Common myeloid progenitor, CD34-positive (primary cell): ENCODE data around the gene TMEM140.

Experiments used
- CTCF ChIA-PET: fragments of 350-600 bp; sonication (Branson Sonifier 250); formaldehyde crosslinking; loops from one replicate; lab custom pipeline; 2021; ENCODE audit warnings: antibody characterized with exemption; lab: Charles Lee
- POLR2A ChIA-PET: fragments of 350-600 bp; sonication (Branson Sonifier 250); formaldehyde crosslinking; loops from one replicate; lab custom pipeline; 2021; ENCODE audit warnings: antibody characterized with exemption; lab: Charles Lee
- DNase-seq, 3 donors: peaks; one replicate each; pipeline versions ENCODE4 v3.0.0 to v3.0.0-alpha.2; 2013
- H3K27ac ChIP-seq, 2 experiments: 1 replicate in 1 of 2; 2 replicates in 1 of 2; pipeline ENCODE4 v1.7.0; 2013; ENCODE audit warnings: inconsistent platforms in 2 of 2, low read length in 2 of 2, mild to moderate bottlenecking in 2 of 2, low read depth in 1 of 2, moderate library complexity in 1 of 2; ENCODE audit not compliant: severe bottlenecking in 2 of 2, insufficient read depth in 1 of 2, poor library complexity in 1 of 2
- H3K27me3 ChIP-seq, 5 experiments: replicated peaks in 2 of 5; 1 replicate in 3 of 5; 2 replicates in 2 of 5; pipeline versions ENCODE4 v1.6.1 to v1.7.0; 2013; ENCODE audit warnings: low read length in 4 of 5, mild to moderate bottlenecking in 2 of 5, moderate library complexity in 2 of 5, inconsistent platforms in 1 of 5; ENCODE audit not compliant: insufficient read depth in 5 of 5, control insufficient read depth in 4 of 5
- H3K36me3 ChIP-seq, 4 experiments: 1 replicate in 2 of 4; 2 replicates in 2 of 4; pipeline versions ENCODE4 v1.6.1 to v1.7.0; 2013; ENCODE audit warnings: low read length in 3 of 4, control low read depth in 1 of 4, mild to moderate bottlenecking in 1 of 4; ENCODE audit not compliant: control insufficient read depth in 4 of 4, insufficient read depth in 4 of 4
- H3K4me1 ChIP-seq, 4 experiments: 1 replicate in 3 of 4; 2 replicates in 1 of 4; pipeline versions ENCODE4 v1.6.1 to v1.7.1; 2013; ENCODE audit warnings: low read length in 3 of 4, mild to moderate bottlenecking in 3 of 4, control low read depth in 1 of 4, inconsistent platforms in 1 of 4, moderate library complexity in 1 of 4; ENCODE audit not compliant: control insufficient read depth in 4 of 4, insufficient read depth in 4 of 4; ENCODE audit errors: control extremely low read depth in 1 of 4
- H3K4me3 ChIP-seq, 7 experiments: 1 replicate in 4 of 7; 2 replicates in 3 of 7; pipeline versions ENCODE4 v1.5.1 to v1.7.0; 2013; ENCODE audit warnings: mild to moderate bottlenecking in 7 of 7, low read length in 6 of 7, moderate library complexity in 6 of 7, inconsistent platforms in 2 of 7, low read depth in 2 of 7, control low read depth in 1 of 7; ENCODE audit not compliant: insufficient read depth in 4 of 7, control insufficient read depth in 1 of 7; ENCODE audit errors: extremely low read depth in 1 of 7
- H3K9me3 ChIP-seq, 5 experiments: 1 replicate in 4 of 5; 2 replicates in 1 of 5; pipeline versions ENCODE4 v1.6.1 to v1.7.1; 2013; ENCODE audit warnings: low read length in 4 of 5, mild to moderate bottlenecking in 2 of 5, inconsistent platforms in 1 of 5, low read depth in 1 of 5, moderate library complexity in 1 of 5; ENCODE audit not compliant: control insufficient read depth in 4 of 5, insufficient read depth in 2 of 5; ENCODE audit errors: control extremely low read depth in 1 of 5
- WGBS: methylation state at CpG from one replicate; pipeline ENCODE4 v1.1.5; 2013; ENCODE audit not compliant: insufficient coverage; 5-methylcytosine and 5-hydroxymethylcytosine counted together

Gene TMEM140

DNA sequence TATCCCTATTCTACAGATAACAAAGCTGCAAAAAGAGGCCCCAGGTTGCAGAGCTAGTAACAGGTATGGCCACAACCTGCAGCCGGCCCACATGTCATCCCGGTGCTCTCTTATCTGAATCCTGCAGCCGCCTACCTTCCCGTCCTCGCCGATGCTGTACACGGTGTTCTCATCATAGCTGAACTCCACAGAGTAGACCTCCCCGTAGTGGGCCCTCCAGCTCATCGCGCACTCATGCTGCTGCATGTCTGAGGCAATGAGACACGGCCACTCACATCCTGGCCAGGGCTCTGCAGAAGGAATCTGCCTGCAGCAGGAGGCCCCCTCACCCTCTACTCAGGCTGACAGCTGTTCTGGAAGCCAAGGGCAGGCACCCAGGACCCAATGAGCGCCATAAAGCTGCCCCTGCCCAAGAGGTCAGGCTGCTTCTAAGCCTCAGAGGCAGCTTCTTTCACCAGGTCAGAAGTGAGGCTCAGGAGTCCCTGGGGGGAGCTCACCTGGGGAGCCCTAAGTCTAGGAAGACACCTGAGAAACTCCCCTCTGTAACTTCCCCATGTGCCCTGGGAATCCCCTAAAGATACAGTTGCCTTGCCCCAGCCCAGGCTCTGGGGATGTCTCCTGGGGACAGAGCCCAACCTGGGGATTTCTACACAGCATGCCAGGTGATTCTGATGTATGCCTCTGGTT is 40.6 kb downstream of the TMEM140 start:
- Histone ChIP-seq H3K4me3 (no peak overlapping the region), H3K36me3 (peaks cover 9 to 97% (median 66%) of the 10 kb centered on the region in 4 experiments), H3K4me1 (peaks cover 0 to 6% (median 0%) of the 10 kb centered on the region in 4 experiments), H3K27me3 (no peaks in the 10 kb centered on the region), H3K27ac (no peak overlapping the region), H3K9me3 (peaks cover 0 to 6% (median 3%) of the 10 kb centered on the region in 5 experiments)
- DNase-seq, result no peak
- WGBS, result 98% methylated on average over 11 of the region's 12 CpGs
- CTCF ChIA-PET, result interaction anchor here (0.7 to 2.0 kb wide), 4 partner anchors 8 to 35 kb away, joined by 4 to 7 read pairs (median 4); no protein-coding TSS in a partner anchor
- POLR2A ChIA-PET, result no interaction called here

DNA sequence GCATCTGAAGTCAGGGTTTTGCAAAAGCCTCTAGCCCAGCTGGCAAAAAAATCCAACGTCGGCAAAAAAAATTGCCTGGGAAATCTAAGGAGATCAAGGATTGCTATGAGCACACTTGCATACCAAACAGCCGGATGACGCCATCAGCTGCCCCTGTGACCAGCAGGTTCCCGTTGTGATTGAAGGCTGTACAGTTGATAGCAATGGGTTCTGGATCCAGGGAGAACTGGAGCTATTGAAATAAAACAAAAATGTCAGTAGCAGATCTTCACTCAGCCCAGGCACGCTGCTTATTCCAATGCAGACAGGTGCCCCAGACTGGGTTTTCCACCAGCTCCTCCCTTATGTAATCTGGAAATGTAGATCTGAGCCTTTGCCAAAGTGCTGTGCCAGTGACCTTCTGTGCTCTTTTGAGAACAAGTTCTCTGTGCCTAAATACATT is 41.4 kb downstream of the TMEM140 start:
- CTCF ChIA-PET, result interaction anchor here (0.7 to 2.0 kb wide), 5 partner anchors 9 to 35 kb away, joined by 4 to 7 read pairs (median 4); no protein-coding TSS in a partner anchor
- POLR2A ChIA-PET, result no interaction called here

DNA sequence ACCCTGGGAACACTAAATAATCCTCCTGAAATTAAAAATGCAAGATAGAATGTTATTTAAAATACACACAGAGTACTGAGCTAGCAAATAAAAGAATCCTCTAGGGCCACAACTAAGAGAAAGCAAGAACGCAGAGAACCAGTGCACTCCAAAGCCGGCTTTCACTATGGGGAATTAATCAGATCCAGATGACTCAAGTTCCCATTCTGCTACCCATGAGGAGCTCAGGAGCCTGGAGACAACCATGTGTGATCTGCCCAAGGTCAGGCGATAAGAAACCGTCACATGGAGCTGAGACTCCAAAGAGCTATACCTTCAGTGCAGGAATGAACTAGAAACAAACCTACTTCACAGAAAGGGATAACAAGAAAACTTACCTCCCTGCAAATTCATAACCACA is 42.1 kb downstream of the TMEM140 start:
- POLR2A ChIA-PET, result interaction anchor here (0.7 kb wide), 1 partner anchor 526 kb away, joined by 4 read pairs; no protein-coding TSS in a partner anchor
- Histone ChIP-seq H3K36me3 (peaks cover 19 to 97% (median 71%) of the 10 kb centered on the region in 4 experiments), H3K4me3 (no peak overlapping the region), H3K4me1 (peaks cover 0 to 6% (median 0%) of the 10 kb centered on the region in 4 experiments), H3K9me3 (no peaks in the 10 kb centered on the region), H3K27ac (no peak overlapping the region), H3K27me3 (no peaks in the 10 kb centered on the region)
- no peak for DNase-seq
- 100% methylated on average over 3 of the region's 4 CpGs for WGBS
- CTCF ChIA-PET, result interaction anchor here (1.2 kb wide), 1 partner anchor 13 kb away, joined by 4 read pairs; no protein-coding TSS in a partner anchor

More for the DNA sequence above, 41.4 kb downstream of the TMEM140 start:
- H3K36me3 ChIP-seq, result peaks cover 13 to 97% (median 67%) of the 10 kb centered on the region in 4 experiments
- peaks cover 0 to 6% (median 0%) of the 10 kb centered on the region in 4 experiments for H3K4me1 ChIP-seq
- 100% methylated on average over 6 of the region's 6 CpGs for WGBS
- no peak overlapping the region for H3K4me3 ChIP-seq
- no peak for DNase-seq
- H3K27ac ChIP-seq, result no peak overlapping the region
- H3K9me3 ChIP-seq, result peaks cover 0 to 3% (median 0%) of the 10 kb centered on the region in 5 experiments
- no peaks in the 10 kb centered on the region for H3K27me3 ChIP-seq

DNA sequence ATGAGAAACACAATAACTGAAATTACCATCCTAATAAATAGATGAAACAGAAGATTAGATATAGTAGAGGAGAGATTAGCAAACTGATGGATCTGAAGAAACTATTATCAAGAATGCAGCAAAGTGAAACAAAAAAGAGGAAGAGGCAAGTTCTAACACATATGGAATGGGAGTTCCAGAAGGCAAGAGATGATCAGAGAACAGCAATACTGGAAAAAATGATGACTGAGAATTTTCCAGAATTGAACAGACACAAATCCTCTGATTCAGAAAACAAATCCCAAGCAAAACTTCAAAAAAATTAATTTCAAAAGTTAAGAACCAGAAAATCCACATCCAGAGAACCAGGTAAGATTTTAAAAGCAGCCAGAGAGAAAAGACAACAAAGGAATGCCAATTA is 42.8 kb downstream of the TMEM140 start:
- H3K27ac ChIP-seq, result no peak overlapping the region
- H3K9me3 ChIP-seq, result no peaks in the 10 kb centered on the region
- CTCF ChIA-PET, result interaction anchor here (1.4 to 1.6 kb wide), 2 partner anchors 13 to 19 kb away, joined by 3 to 4 read pairs; no protein-coding TSS in a partner anchor
- peaks cover 22 to 96% (median 68%) of the 10 kb centered on the region in 4 experiments for H3K36me3 ChIP-seq
- POLR2A ChIA-PET, result interaction anchor here (0.5 to 0.7 kb wide), 2 partner anchors 52 to 527 kb away, joined by 3 to 4 read pairs; no protein-coding TSS in a partner anchor
- no peak for DNase-seq
- H3K27me3 ChIP-seq, result no peaks in the 10 kb centered on the region
- no peak overlapping the region for H3K4me3 ChIP-seq
- H3K4me1 ChIP-seq, result peaks cover 0 to 5% (median 0%) of the 10 kb centered on the region in 4 experiments

DNA sequence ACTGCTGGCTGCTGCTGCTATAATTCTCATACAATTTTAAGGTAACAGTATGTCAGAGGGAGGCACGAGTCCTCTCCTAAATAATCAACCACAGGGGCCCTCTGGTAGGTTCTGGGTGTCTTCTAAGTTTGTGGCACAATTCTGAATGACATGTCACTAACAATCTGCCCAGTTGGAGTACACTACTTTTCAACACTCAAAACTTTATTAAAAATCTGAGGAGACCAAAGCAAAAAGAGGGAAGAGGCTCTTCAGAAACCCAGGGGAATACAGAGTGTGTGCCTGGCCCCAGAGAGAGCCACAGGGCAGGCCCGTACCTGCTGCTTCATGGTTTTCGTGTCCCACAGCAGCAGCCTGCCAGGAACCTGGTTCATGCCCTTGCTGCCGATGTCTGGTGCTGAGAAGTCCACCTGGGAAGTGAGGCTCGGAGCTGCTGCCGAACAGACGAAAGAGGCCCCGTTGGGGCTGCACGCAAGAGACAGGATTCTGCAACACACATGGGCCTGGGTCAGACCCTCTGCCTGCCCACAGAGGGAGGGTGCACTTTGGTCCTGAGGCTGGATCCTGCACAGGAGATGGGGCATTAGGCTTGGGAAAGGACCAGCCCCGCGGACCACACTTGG is 45.2 kb downstream of the TMEM140 start:
- Histone ChIP-seq H3K27ac (no peak overlapping the region), H3K4me1 (no peaks in the 10 kb centered on the region), H3K4me3 (no peak overlapping the region), H3K36me3 (peaks cover 25 to 95% (median 67%) of the 10 kb centered on the region in 4 experiments), H3K27me3 (no peaks in the 10 kb centered on the region), H3K9me3 (no peaks in the 10 kb centered on the region)
- WGBS, result 95% methylated on average over 9 of the region's 11 CpGs
- CTCF ChIA-PET, result no interaction called here
- no peak for DNase-seq
- POLR2A ChIA-PET, result no interaction called here

DNA sequence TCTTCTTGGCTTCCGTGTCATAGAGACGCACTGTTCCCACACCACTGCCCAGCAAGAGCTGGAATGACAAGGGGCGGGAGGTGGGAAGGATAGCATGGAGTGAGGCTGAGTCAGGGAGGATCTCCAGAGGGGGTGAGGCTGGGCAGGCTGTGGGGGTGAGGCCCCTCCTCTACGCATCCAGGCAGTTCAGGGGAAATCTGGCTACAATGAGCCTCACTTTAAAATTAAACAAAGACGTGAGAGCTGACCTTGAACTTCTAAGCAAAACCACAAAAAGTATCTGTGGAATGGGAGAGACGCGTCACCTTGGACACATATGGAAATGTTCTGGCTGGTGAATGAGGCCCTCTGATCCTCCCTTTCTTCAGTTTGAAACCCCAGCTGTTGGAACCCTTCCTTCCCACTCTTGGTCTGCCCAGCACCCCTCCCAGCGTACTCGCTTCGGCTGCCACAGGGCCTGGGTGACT is 45.8 kb downstream of the TMEM140 start:
- Histone ChIP-seq H3K4me1 (no peaks in the 10 kb centered on the region), H3K9me3 (no peaks in the 10 kb centered on the region), H3K4me3 (no peak overlapping the region), H3K36me3 (peaks cover 25 to 94% (median 66%) of the 10 kb centered on the region in 4 experiments), H3K27me3 (no peaks in the 10 kb centered on the region), H3K27ac (no peak overlapping the region)
- POLR2A ChIA-PET, result no interaction called here
- no peak for DNase-seq
- 96% methylated on average over 4 of the region's 10 CpGs for WGBS
- CTCF ChIA-PET, result no interaction called here
